CD4-positive, alpha-beta T cell treated with Interleukin-6 for 4 hours (primary cell): Measurements from ENCODE around the gene MRPL38.
A peak's percentile ranks its signal among the peaks of the same experiment; 100 is the strongest.
"Not testable (repeated sequence)": the region's sequence is repeated elsewhere in the genome, so short reads cannot be mapped to it uniquely, and the experiment has no call there.

Experiments used
- DNase-seq: peaks from one replicate; pipeline ENCODE4 v3.0.0-alpha.2; 2020; ENCODE audit warnings: mixed read lengths

MRPL38 gene

GRCh38 chr17:75874323-75875181 is 30.1 kb downstream of the MRPL38 start:
- DNase-seq: no peak

- no peak for DNase-seq
These were observed 30.9 kb downstream of the MRPL38 start for GRCh38 chr17:75873587-75874322.

- DNase-seq: peak; percentile 78
These were observed 32.0 kb downstream of the MRPL38 start for GRCh38 chr17:75872434-75873351.

- DNase-seq: not testable (repeated sequence)
These were observed 34.5 kb downstream of the MRPL38 start for GRCh38 chr17:75870228-75870627.

GRCh38 chr17:75869282-75870141 is 35.2 kb downstream of the MRPL38 start:
- no peak for DNase-seq

GRCh38 chr17:75868730-75869281 is 35.9 kb downstream of the MRPL38 start:
- not testable (repeated sequence) for DNase-seq

- not testable (repeated sequence) for DNase-seq
These were observed 39.1 kb downstream of the MRPL38 start for GRCh38 chr17:75865404-75866188.

GRCh38 chr17:75864887-75865286 is 39.8 kb downstream of the MRPL38 start:
- peak; percentile 21 for DNase-seq

GRCh38 chr17:75864448-75864871 is 40.2 kb downstream of the MRPL38 start:
- peak; percentile 47 for DNase-seq

- DNase-seq: no peak
These were observed 42.8 kb downstream of the MRPL38 start for GRCh38 chr17:75861927-75862317.

- DNase-seq: not testable (repeated sequence)
These were observed 45.3 kb downstream of the MRPL38 start for GRCh38 chr17:75859358-75859757.

- no peak for DNase-seq
These were observed 48.5 kb downstream of the MRPL38 start for GRCh38 chr17:75856062-75856756.

- DNase-seq: peak; percentile 98
These were observed 49.2 kb downstream of the MRPL38 start, which contains the start of gene WBP2 for GRCh38 chr17:75855310-75856061. Gene WBP2, minus strand, starts transcription at chr17:75855335. Its CDS starts 38 bp downstream, at chr17:75855297.

GRCh38 chr17:75854881-75855309 is 49.8 kb downstream of the MRPL38 start:
- no peak for DNase-seq

GRCh38 chr17:75854101-75854748 is 50.5 kb downstream of the MRPL38 start:
- no peak for DNase-seq

GRCh38 chr17:75853433-75853832 is 51.3 kb downstream of the MRPL38 start:
- DNase-seq: no peak

- not testable (repeated sequence) for DNase-seq
These were observed 53.0 kb downstream of the MRPL38 start for GRCh38 chr17:75851693-75851991.

- DNase-seq: no peak
These were observed 53.6 kb downstream of the MRPL38 start for GRCh38 chr17:75850928-75851692.
